OCI-LY3 (cell line): ENCODE data around the gene PC.

Experiments used
- CTCF ChIP-seq: fragments of 200-600, 300-600 bp; sonication (generic); IDR thresholded peaks from 2 replicates; pipeline ENCODE4 v1.5.1; 2014; ENCODE audit warnings: antibody characterized with exemption, low read length, low read depth
- EZH2phosphoT487 ChIP-seq: fragments of 200-600 bp; shearing (Covaris generic); IDR thresholded peaks from 2 replicates; pipeline ENCODE4 v1.6.1; 2018; ENCODE audit warnings: antibody characterized with exemption, mixed run types, low read depth

- TF ChIP-seq CTCF (no peak), EZH2phosphoT487 (no peak)
Observed at GRCh38 chr11:66915866-66916265, 42.3 kb downstream of the PC start.
